Neutrophil (primary cell): ENCODE data around the gene FERMT2.
"Not testable (repeated sequence)": the region's sequence is repeated elsewhere in the genome, so short reads cannot be mapped to it uniquely, and the experiment has no call there.

Experiments
- H3K27ac ChIP-seq: fragments of 200-600 bp; sonication (generic); 2 replicates; pipeline ENCODE4 v1.5.1; 2016; ENCODE audit warnings: mild to moderate bottlenecking, moderate library complexity
- H3K27me3 ChIP-seq: fragments of 200-600 bp; sonication (generic); 2 replicates; pipeline ENCODE4 v1.6.0; 2016; ENCODE audit warnings: mild to moderate bottlenecking
- H3K36me3 ChIP-seq: fragments of 200-600 bp; sonication (generic); 2 replicates; pipeline ENCODE4 v1.5.1; 2017
- H3K4me1 ChIP-seq, 2 experiments: fragments of 200-600 bp in 1 of 2; sonication (generic) in 1 of 2; 1 replicate in 1 of 2; 2 replicates in 1 of 2; pipeline versions ENCODE4 v1.5.1 to v1.6.1; 2013 to 2016; ENCODE audit warnings: low read depth in 1 of 2, low read length in 1 of 2, mild to moderate bottlenecking in 1 of 2, moderate library complexity in 1 of 2; ENCODE audit not compliant: control insufficient read depth in 1 of 2, insufficient read depth in 1 of 2
- H3K4me3 ChIP-seq, 2 experiments: fragments of 200-600 bp in 1 of 2; sonication (generic) in 1 of 2; 1 replicate in 1 of 2; 2 replicates in 1 of 2; pipeline ENCODE4 v1.5.1; 2013 to 2016; ENCODE audit warnings: low read depth in 1 of 2, low read length in 1 of 2, mild to moderate bottlenecking in 1 of 2, moderate library complexity in 1 of 2
- H3K9me3 ChIP-seq: fragments of 200-600 bp; sonication (generic); 2 replicates; pipeline ENCODE4 v1.5.1; 2016
- TF ChIP-seq, protein P1 (sequence below): fragments of 200-600 bp; sonication (generic); IDR thresholded peaks from 2 replicates; pipeline ENCODE4 v1.5.1; 2016; ENCODE audit warnings: antibody characterized with exemption

Gene FERMT2

DNA sequence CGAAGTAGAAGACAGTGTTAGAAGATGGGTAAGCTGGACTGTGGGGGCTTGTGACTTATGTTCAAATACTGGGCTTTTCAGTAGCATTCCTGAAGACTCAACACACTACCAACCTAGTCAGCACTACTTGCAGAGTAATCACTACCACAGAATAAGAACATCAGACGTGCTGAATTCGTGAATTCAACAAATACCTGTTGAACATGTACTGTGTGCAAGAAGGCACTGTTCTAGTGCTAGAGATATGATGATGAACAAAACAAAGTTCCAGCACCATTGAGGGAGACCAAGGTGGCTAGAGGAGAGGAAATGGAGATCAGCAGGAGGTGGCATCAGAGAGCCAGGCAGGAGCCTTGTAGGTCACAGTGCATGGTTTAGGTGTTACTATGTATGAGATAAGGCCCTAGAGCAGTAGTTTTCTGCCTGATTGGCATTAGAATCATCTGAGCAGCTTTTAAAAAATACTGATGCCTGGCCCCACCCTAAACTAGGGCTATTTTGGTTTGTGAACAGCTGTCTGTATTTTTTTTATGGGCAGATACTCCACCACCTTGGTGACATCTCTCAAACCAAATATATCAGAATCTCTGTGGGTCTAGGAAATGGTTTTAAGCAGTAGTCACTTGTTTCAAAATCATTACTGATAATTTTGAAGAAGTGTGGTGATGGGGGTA is 26.8 kb downstream of the FERMT2 start:
- H3K4me3 ChIP-seq = no peak overlapping the region
- no peak overlapping the region for H3K27ac ChIP-seq
- no peaks in the 10 kb centered on the region for H3K4me1 ChIP-seq
- no peaks in the 10 kb centered on the region for H3K36me3 ChIP-seq
- no peaks in the 10 kb centered on the region for H3K9me3 ChIP-seq
- H3K27me3 ChIP-seq = no peaks in the 10 kb centered on the region
- TF ChIP-seq, protein P1, sequence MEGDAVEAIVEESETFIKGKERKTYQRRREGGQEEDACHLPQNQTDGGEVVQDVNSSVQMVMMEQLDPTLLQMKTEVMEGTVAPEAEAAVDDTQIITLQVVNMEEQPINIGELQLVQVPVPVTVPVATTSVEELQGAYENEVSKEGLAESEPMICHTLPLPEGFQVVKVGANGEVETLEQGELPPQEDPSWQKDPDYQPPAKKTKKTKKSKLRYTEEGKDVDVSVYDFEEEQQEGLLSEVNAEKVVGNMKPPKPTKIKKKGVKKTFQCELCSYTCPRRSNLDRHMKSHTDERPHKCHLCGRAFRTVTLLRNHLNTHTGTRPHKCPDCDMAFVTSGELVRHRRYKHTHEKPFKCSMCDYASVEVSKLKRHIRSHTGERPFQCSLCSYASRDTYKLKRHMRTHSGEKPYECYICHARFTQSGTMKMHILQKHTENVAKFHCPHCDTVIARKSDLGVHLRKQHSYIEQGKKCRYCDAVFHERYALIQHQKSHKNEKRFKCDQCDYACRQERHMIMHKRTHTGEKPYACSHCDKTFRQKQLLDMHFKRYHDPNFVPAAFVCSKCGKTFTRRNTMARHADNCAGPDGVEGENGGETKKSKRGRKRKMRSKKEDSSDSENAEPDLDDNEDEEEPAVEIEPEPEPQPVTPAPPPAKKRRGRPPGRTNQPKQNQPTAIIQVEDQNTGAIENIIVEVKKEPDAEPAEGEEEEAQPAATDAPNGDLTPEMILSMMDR = no peak

DNA sequence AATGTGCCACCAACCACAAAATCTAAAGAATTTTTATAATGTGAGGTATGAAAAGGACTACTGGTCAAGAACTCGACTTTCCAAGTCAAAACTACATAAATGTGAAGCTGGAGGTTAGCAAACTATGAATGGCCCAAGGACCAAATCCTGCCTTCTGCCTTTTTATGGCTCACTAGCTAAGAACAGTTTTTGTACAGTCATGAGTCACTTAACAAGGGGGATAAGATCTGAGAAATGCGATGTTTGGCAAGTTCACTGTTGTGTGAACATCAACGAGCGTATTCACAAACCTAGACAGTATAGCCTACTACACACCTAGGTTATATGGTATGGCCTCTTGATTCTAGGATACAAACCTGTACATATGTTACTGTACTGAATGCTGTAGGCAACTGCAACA is 28.2 kb downstream of the FERMT2 start:
- Histone ChIP-seq H3K9me3 (no peaks in the 10 kb centered on the region), H3K27me3 (no peaks in the 10 kb centered on the region), H3K27ac (no peak overlapping the region), H3K4me3 (no peak overlapping the region), H3K4me1 (no peaks in the 10 kb centered on the region), H3K36me3 (no peaks in the 10 kb centered on the region)
- TF ChIP-seq, protein P1 = no peak

DNA sequence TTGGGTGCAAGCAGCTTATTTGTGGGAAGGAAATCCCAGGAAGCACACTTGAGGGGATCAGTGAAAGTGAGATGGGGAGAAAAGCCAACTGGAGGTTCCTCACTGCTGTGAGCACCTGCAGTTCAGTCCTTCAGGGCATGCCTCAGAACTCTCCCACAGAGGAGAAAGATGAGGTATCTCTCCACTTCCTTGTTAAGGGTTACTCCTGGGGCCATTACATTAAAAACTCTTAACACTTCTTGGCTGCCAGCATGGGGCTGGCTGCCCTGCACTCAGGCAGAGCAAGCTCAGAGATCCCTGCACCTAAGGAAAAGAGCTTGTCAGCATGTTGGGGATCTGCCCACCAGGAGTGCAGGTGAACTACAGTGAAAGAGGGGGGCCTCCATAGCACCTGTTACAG is 28.8 kb downstream of the FERMT2 start:
- H3K4me3 ChIP-seq = no peak overlapping the region
- H3K9me3 ChIP-seq = no peaks in the 10 kb centered on the region
- no peaks in the 10 kb centered on the region for H3K36me3 ChIP-seq
- H3K27ac ChIP-seq = no peak overlapping the region
- no peaks in the 10 kb centered on the region for H3K27me3 ChIP-seq
- no peaks in the 10 kb centered on the region for H3K4me1 ChIP-seq
- TF ChIP-seq, protein P1 = no peak

DNA sequence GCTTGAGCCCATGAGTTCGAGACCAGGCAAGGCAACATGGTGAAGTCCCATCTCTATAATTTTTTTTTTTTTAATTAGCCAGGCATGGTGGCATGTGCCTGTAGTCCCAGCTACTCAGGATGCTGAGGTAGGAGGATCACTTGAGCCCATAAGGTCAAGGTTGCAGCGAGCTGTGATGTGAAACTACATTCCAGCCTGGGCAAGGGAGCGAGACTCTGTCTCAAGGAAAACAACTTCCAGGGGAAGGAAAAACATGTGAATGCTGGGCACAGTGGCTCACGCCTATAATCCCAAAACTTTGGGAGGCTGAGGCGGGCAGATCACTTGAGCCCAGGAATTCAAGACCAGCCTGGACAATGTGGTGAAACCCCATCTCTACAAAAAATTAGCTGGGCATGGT is 30.4 kb downstream of the FERMT2 start:
- H3K4me1 ChIP-seq, H3K27me3 ChIP-seq, H3K27ac ChIP-seq, H3K36me3 ChIP-seq, H3K4me3 ChIP-seq, H3K9me3 ChIP-seq: not testable (repeated sequence)

DNA sequence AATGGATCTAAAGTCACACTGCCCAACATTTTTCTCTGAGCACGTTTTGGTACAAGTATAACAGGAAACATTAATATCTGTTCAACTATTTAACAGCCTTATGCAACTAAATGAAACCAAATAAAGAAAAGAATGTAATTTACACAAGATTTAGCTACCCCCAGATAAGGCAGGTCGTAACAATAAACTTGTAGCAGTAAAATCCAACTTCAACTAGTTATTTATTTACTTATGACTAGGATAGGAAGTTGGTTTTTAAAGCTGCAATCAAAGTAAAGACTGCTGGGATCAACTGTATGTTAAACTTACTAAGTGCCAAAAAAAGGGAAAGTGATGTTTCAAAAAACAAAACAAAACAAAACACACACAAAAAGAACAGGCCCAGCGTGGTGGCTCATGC is 30.9 kb downstream of the FERMT2 start:
- no peak overlapping the region for H3K4me3 ChIP-seq
- H3K27ac ChIP-seq = no peak overlapping the region
- no peaks in the 10 kb centered on the region for H3K4me1 ChIP-seq
- no peaks in the 10 kb centered on the region for H3K27me3 ChIP-seq
- no peaks in the 10 kb centered on the region for H3K9me3 ChIP-seq
- H3K36me3 ChIP-seq = no peaks in the 10 kb centered on the region
- TF ChIP-seq, protein P1 = no peak

DNA sequence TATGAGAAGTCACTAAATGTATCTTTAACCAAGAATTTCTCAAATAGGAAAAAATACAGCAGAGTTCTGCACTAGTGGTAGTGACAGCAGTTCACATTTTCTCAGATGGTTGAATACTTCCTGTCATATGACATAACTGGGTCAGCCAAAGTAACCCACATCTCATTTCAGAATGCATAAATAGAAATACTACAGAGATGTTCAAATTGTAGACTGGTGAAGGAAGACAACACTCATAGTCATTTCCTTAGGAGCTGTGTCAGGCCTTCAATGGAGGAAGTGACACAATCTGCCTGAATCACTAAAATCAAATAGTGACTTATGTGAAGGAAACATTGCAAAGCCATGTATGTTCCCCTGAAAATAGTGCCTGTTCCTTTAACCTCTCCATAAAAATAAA is 32.4 kb downstream of the FERMT2 start:
- Histone ChIP-seq H3K4me3 (no peak overlapping the region), H3K27ac (no peak overlapping the region), H3K4me1 (no peaks in the 10 kb centered on the region), H3K36me3 (no peaks in the 10 kb centered on the region), H3K27me3 (no peaks in the 10 kb centered on the region), H3K9me3 (no peaks in the 10 kb centered on the region)
- TF ChIP-seq, protein P1 = no peak
